Gastrocnemius medialis (tissue), 4 donors: ENCODE data around the gene PDSS2. TPM values are rescaled to one million over a fixed set of nuclear protein-coding genes. Genes with fewer than 3 reads are reported as not detected.

ENCODE experiments used
- ATAC-seq, 2 donors: fragments of 150-250 bp; one replicate each; pipeline ENCODE4 v1.9.1; 2016
- DNase-seq, 2 donors: peaks; one replicate each; pipeline ENCODE4 v3.0.0-alpha.2; 2019
- H3K27ac ChIP-seq, 4 donors: fragments of 200-600 bp; sonication (generic); 1 replicate in 1 of 4; 2 replicates in 3 of 4; pipeline ENCODE4 v1.5.1; 2016 to 2018; ENCODE audit warnings: mild to moderate bottlenecking in 2 of 4, moderate library complexity in 1 of 4
- H3K27me3 ChIP-seq, 3 donors: fragments of 200-600 bp; sonication (generic) in 2 of 3; 1 replicate in 1 of 3; 2 replicates in 2 of 3; pipeline versions ENCODE4 v1.5.1 to v1.6.0; 2016 to 2019; ENCODE audit warnings: mild to moderate bottlenecking in 1 of 3, moderate library complexity in 1 of 3
- H3K36me3 ChIP-seq, 2 donors: fragments of 200-600 bp; sonication (generic) in 1 of 2; one replicate each; pipeline ENCODE4 v1.5.1; 2017 to 2018
- H3K4me1 ChIP-seq, 2 donors: fragments of 200-600 bp; sonication (generic) in 1 of 2; one replicate each; pipeline ENCODE4 v1.5.1; 2016 to 2017; ENCODE audit warnings: mild to moderate bottlenecking in 2 of 2
- H3K4me3 ChIP-seq, 4 donors: fragments of 200-600 bp; sonication (generic) in 3 of 4; 1 replicate in 1 of 4; 2 replicates in 3 of 4; pipeline ENCODE4 v1.5.1; 2016 to 2019; ENCODE audit warnings: mild to moderate bottlenecking in 2 of 4
- H3K9me3 ChIP-seq, 3 donors: fragments of 200-600 bp; sonication (generic) in 2 of 3; 1 replicate in 1 of 3; 2 replicates in 2 of 3; pipeline ENCODE4 v1.5.1; 2016 to 2019
- POLR2A ChIP-seq, 2 donors: fragments of 450-650 bp; IDR thresholded peaks; one replicate each; pipeline ENCODE4 v1.6.1; 2017; ENCODE audit warnings: antibody characterized with exemption in 2 of 2, mild to moderate bottlenecking in 2 of 2, moderate library complexity in 2 of 2
- in situ Hi-C, 4 donors: fragments of 200-750 bp; cut with MboI; loops; one replicate each; pipeline versions ENCODE4 v1.15.0 to v1.8.0; 2017; ENCODE audit warnings: low sequenced_read_pairs in 4 of 4
- intact Hi-C: fragments of 100-400 bp; cut with DNase I; formaldehyde crosslinking; loops from one replicate; pipeline ENCODE4 v1.15.1; 2023; ENCODE audit warnings: low total_unique reads
- total RNA-seq, 4 donors: library from RNA; depleted of rRNA; stranded (reverse); fragments of >200 nt; gene quantifications; one replicate each; pipeline versions ENCODE4 v1.1.0 to v1.2.3, GENCODE V29; 2016
- TF ChIP-seq, protein P1 (sequence below), 5 experiments: fragments of 450-650 bp in 3 of 5; fragments of 200-600 bp in 2 of 5; sonication (generic) in 2 of 5; IDR thresholded peaks in 4 of 5; conservative IDR thresholded peaks in 1 of 5; 1 replicate in 4 of 5; 2 replicates in 1 of 5; pipeline ENCODE4 v1.5.1; 2016 to 2019; ENCODE audit warnings: antibody characterized with exemption in 5 of 5, mild to moderate bottlenecking in 3 of 5, moderate library complexity in 3 of 5

The PDSS2 gene
- total RNA-seq, 4 donors from 2014 or later: 6.6 to 14.3 (median 10.0) TPM

DNA sequence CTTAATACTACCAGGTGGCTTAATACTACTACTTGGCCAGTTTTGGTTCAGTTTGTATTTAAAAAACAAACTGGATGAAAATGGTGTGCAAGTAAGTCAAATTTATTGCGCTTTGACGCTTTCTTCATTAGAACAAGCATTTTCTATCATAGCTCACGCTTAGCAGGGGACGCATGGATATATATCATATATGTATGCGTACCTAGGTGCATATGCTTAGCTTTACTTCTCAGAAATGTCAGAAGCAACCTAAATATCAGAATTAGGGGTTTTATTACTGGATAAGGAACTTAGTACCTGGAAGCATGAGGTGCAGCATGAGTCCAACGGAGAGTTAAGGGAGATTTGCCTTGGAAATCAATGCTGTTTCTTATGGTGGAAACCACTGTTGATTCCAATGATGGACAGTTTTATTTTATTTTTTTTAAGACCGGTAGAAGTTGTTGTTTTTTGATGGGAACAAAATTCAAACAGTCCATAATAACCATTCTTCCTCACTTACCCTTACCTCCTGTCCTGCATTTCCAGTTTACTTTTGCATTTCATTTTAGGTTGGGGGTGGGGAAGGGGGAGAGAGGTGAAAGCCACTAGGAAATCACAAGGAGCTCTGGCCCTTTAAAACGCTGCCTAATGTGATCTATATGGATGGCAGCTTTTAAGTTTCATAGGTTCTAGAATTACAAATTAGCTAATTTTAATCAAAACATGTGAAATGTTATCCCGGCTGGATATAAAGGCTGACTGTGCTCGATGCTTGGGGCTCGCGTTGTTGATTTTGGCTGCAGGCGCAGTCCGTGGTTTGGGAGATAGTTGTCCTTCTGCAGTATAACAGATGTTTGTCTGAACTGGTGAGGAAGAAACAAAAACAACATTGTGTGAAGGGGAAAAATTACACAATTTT lies 32.6 kb upstream of the PDSS2 start:
- H3K4me3 ChIP-seq: peak overlapping the region; percentile 69 to 94 (median 84)
- H3K9me3 ChIP-seq: no peaks in the 10 kb centered on the region
- H3K4me1 ChIP-seq: peaks cover 49 to 56% of the 10 kb centered on the region in 2 donors
- TF ChIP-seq POLR2A (IDR thresholded peaks at IDR 0.05): no peak
- TF ChIP-seq, protein P1, sequence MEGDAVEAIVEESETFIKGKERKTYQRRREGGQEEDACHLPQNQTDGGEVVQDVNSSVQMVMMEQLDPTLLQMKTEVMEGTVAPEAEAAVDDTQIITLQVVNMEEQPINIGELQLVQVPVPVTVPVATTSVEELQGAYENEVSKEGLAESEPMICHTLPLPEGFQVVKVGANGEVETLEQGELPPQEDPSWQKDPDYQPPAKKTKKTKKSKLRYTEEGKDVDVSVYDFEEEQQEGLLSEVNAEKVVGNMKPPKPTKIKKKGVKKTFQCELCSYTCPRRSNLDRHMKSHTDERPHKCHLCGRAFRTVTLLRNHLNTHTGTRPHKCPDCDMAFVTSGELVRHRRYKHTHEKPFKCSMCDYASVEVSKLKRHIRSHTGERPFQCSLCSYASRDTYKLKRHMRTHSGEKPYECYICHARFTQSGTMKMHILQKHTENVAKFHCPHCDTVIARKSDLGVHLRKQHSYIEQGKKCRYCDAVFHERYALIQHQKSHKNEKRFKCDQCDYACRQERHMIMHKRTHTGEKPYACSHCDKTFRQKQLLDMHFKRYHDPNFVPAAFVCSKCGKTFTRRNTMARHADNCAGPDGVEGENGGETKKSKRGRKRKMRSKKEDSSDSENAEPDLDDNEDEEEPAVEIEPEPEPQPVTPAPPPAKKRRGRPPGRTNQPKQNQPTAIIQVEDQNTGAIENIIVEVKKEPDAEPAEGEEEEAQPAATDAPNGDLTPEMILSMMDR (IDR thresholded peaks at IDR 0.05 in 4 of 5, conservative IDR thresholded peaks at IDR 0.05 in 1 of 5): no peak
- intact Hi-C loops (loop anchor here (5.0 to 10.0 kb wide), 5 partner anchors 50 to 1697 kb away; no protein-coding TSS in a partner anchor), in situ Hi-C loops (loop anchor here in 3 of 4 donors (10.0 to 25.0 kb wide), 2 partner anchors 163 to 170 kb away; no protein-coding TSS in a partner anchor)
- H3K36me3 ChIP-seq: no peaks in the 10 kb centered on the region
- DNase-seq (peak in 1 of 2 donors; percentile 21), ATAC-seq (no peak)
- peak overlapping the region; percentile 90 to 95 (median 92) for H3K27ac ChIP-seq
- H3K27me3 ChIP-seq: no peaks in the 10 kb centered on the region

DNA sequence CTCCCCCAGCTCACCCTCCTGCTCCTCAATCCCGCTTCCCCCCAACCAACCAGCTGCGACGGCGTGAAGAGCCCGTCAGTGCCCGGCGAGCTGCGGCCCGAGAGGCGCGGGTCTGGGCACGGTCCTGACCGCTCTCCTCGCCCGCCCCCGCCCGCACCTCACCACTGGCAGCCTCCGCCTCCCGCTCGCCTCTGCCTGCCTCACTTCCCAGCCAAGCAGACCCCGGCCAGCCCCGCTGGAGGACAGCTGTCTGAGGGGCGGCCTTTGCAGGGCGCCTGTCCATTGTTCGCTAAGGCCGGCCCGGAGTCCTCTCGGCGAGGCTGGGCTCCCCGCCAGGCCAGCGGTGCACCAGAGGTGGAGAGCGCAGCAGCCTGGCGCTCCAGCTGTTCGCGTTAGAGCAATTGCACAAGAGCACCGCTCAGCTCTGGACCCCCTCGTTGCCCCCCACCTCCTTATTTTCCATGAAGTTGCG lies 31.8 kb upstream of the PDSS2 start:
- intact Hi-C loops (loop anchor here (5.0 to 10.0 kb wide), 5 partner anchors 51 to 1696 kb away; no protein-coding TSS in a partner anchor), in situ Hi-C loops (loop anchor here in 3 of 4 donors (10.0 to 25.0 kb wide), 2 partner anchors 164 to 171 kb away; no protein-coding TSS in a partner anchor)
- Histone ChIP-seq H3K4me3 (peak overlapping the region; percentile 69 to 94 (median 84)), H3K4me1 (peaks cover 40 to 48% of the 10 kb centered on the region in 2 donors), H3K27me3 (no peaks in the 10 kb centered on the region), H3K36me3 (no peaks in the 10 kb centered on the region), H3K27ac (peak overlapping the region; percentile 90 to 95 (median 92)), H3K9me3 (no peaks in the 10 kb centered on the region)
- TF ChIP-seq, protein P1 (IDR thresholded peaks at IDR 0.05 in 4 of 5, conservative IDR thresholded peaks at IDR 0.05 in 1 of 5): no peak
- TF ChIP-seq POLR2A (IDR thresholded peaks at IDR 0.05): no peak
- DNase-seq (peak; percentile 42 to 60), ATAC-seq (no peak)

DNA sequence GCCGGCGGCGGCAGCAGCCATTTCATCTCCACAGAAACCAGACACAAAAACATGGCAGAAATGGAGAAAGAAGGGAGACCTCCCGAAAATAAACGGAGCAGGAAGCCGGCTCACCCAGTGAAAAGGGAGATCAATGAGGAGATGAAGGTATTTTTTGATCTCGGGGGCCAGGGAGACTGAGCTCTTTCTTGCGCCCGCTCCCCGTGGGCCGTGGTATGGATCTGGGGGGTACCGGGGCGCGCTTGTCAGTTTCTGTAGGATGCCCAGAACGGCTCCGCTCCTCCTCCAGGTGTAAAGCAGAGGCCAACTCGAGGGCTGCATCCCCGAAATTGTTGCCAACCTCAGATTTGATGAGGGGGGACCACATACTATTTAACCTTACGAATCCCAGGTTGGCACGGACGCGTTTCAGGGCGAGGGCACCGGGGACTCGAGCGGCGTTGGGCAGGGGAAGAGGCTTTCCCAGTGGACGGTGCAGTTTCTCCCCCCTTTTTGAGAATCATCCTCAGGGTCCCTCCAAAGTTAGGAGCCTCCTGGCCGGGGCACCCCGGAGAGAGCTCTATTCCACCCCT lies 31.3 kb upstream of the PDSS2 start:
- ATAC-seq (no peak), DNase-seq (peak in 1 of 2 donors; percentile 21)
- intact Hi-C loops (loop anchor here (5.0 to 10.0 kb wide), 5 partner anchors 52 to 1696 kb away; no protein-coding TSS in a partner anchor), in situ Hi-C loops (loop anchor here in 3 of 4 donors (10.0 to 25.0 kb wide), 2 partner anchors 164 to 172 kb away; no protein-coding TSS in a partner anchor)
- H3K36me3 ChIP-seq: no peaks in the 10 kb centered on the region
- H3K27ac ChIP-seq: peak overlapping the region; percentile 90 to 95 (median 92)
- H3K9me3 ChIP-seq: no peaks in the 10 kb centered on the region
- H3K27me3 ChIP-seq: no peaks in the 10 kb centered on the region
- peaks cover 35 to 43% of the 10 kb centered on the region in 2 donors for H3K4me1 ChIP-seq
- no peak for TF ChIP-seq POLR2A (IDR thresholded peaks at IDR 0.05)
- TF ChIP-seq, protein P1 (IDR thresholded peaks at IDR 0.05 in 4 of 5, conservative IDR thresholded peaks at IDR 0.05 in 1 of 5): no peak
- peak overlapping the region; percentile 69 to 94 (median 84) for H3K4me3 ChIP-seq
